DND-41 (cell line): ENCODE data around the gene RBM26.

Source experiments
- EZH2 ChIP-seq: IDR thresholded peaks from 3 replicates; pipeline ENCODE4 v1.6.1; 2012; ENCODE audit warnings: borderline replicate concordance, low read depth, mild to moderate bottlenecking, moderate library complexity, low read length, inconsistent platforms; ENCODE audit not compliant: severe bottlenecking
- TF ChIP-seq, protein P1 (sequence below): IDR thresholded peaks from 2 replicates; pipeline ENCODE4 v1.5.1; 2012; ENCODE audit warnings: borderline replicate concordance, low read length, moderate library complexity, mild to moderate bottlenecking; ENCODE audit not compliant: poor library complexity, severe bottlenecking; ENCODE audit errors: extremely low read depth

- TF ChIP-seq, protein P1, sequence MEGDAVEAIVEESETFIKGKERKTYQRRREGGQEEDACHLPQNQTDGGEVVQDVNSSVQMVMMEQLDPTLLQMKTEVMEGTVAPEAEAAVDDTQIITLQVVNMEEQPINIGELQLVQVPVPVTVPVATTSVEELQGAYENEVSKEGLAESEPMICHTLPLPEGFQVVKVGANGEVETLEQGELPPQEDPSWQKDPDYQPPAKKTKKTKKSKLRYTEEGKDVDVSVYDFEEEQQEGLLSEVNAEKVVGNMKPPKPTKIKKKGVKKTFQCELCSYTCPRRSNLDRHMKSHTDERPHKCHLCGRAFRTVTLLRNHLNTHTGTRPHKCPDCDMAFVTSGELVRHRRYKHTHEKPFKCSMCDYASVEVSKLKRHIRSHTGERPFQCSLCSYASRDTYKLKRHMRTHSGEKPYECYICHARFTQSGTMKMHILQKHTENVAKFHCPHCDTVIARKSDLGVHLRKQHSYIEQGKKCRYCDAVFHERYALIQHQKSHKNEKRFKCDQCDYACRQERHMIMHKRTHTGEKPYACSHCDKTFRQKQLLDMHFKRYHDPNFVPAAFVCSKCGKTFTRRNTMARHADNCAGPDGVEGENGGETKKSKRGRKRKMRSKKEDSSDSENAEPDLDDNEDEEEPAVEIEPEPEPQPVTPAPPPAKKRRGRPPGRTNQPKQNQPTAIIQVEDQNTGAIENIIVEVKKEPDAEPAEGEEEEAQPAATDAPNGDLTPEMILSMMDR, result no peak
- no peak for TF ChIP-seq EZH2
Measured at GRCh38 chr13:79307866-79308298, 98.2 kb downstream of the RBM26 start.
